B cell (primary cell): ENCODE results near the gene FAM43A. TPM values are rescaled to one million over a fixed set of nuclear protein-coding genes. Genes with fewer than 3 reads are reported as not detected.

Experiments
- ATAC-seq: fragments of 200-7000 bp; cut with Tn5 transposase; one replicate; pipeline ENCODE4 v1.10.0; 2021; ENCODE audit warnings: low read depth, mild to moderate bottlenecking, moderate number of reproducible peaks, moderate library complexity
- CTCF ChIA-PET: fragments of 350-600 bp; sonication (Branson Sonifier 250); formaldehyde crosslinking; loops from one replicate; lab custom pipeline; 2021; ENCODE audit warnings: antibody characterized with exemption, inconsistent platforms; lab: Charles Lee
- POLR2A ChIA-PET: fragments of 350-600 bp; sonication (Branson Sonifier 250); formaldehyde crosslinking; loops from one replicate; lab custom pipeline; 2021; ENCODE audit warnings: antibody characterized with exemption; lab: Charles Lee
- DNase-seq: peaks from one replicate; pipeline ENCODE4 v3.0.0; 2013
- H2AFZ ChIP-seq: 2 replicates; pipeline ENCODE4 v1.6.1; 2012; ENCODE audit warnings: mild to moderate bottlenecking, low read depth, low read length; ENCODE audit not compliant: insufficient read depth, poor library complexity, severe bottlenecking
- H3K27ac ChIP-seq, 2 donors: 1 replicate in 1 of 2; 2 replicates in 1 of 2; pipeline ENCODE4 v1.5.1; 2012 to 2013; ENCODE audit warnings: low read length in 2 of 2, mild to moderate bottlenecking in 2 of 2, moderate library complexity in 1 of 2
- H3K27me3 ChIP-seq, 4 experiments: fragments of 200-600 bp in 1 of 4; sonication (generic) in 1 of 4; replicated peaks in 1 of 4; 1 replicate in 2 of 4; 2 replicates in 2 of 4; pipeline versions ENCODE4 v1.6.1 to v1.7.0; 2013 to 2016; ENCODE audit warnings: low read length in 3 of 4, mild to moderate bottlenecking in 2 of 4, mixed read lengths in 1 of 4, moderate library complexity in 1 of 4; ENCODE audit not compliant: insufficient read depth in 4 of 4, control insufficient read depth in 3 of 4; ENCODE audit errors: control extremely low read depth in 1 of 4
- H3K36me3 ChIP-seq, 2 experiments: replicated peaks in 1 of 2; 1 replicate in 1 of 2; 2 replicates in 1 of 2; pipeline versions ENCODE4 v1.6.1 to v1.7.1; 2013; ENCODE audit warnings: low read length in 1 of 2; ENCODE audit not compliant: insufficient read depth in 2 of 2, control insufficient read depth in 1 of 2; ENCODE audit errors: control extremely low read depth in 1 of 2, extremely low read depth in 1 of 2
- H3K4me1 ChIP-seq, 2 donors: fragments of 200-600 bp in 1 of 2; sonication (generic) in 1 of 2; 1 replicate in 1 of 2; 2 replicates in 1 of 2; pipeline versions ENCODE4 v1.5.1 to v1.6.1; 2013 to 2017; ENCODE audit warnings: low read length in 2 of 2; ENCODE audit not compliant: control insufficient read depth in 2 of 2, insufficient read depth in 2 of 2
- H3K4me2 ChIP-seq: replicated peaks from 2 replicates; pipeline ENCODE3; 2012; ENCODE audit warnings: mild to moderate bottlenecking, low read depth, low read length; ENCODE audit not compliant: poor library complexity, severe bottlenecking
- H3K4me3 ChIP-seq, 5 experiments: fragments of 200-600 bp in 1 of 5; sonication (generic) in 1 of 5; 1 replicate in 3 of 5; 2 replicates in 2 of 5; pipeline versions ENCODE4 v1.5.1 to v1.7.0; 2011 to 2016; ENCODE audit warnings: low read length in 4 of 5, mild to moderate bottlenecking in 4 of 5, low read depth in 2 of 5, control low read depth in 1 of 5, moderate library complexity in 1 of 5; ENCODE audit not compliant: insufficient read depth in 1 of 5; ENCODE audit errors: control extremely low read depth in 1 of 5, extremely low read depth in 1 of 5
- H3K79me2 ChIP-seq: fragments of 200-600 bp; sonication (generic); one replicate; pipeline ENCODE4 v1.6.0; 2016; ENCODE audit warnings: low read length; ENCODE audit not compliant: control insufficient read depth, insufficient read depth
- H3K9ac ChIP-seq: fragments of 200-600 bp; sonication (generic); 2 replicates; pipeline ENCODE4 v1.6.1; 2017; ENCODE audit warnings: mild to moderate bottlenecking, low read length, moderate library complexity
- H3K9me3 ChIP-seq, 3 donors: one replicate each; pipeline versions ENCODE4 v1.6.1 to v1.7.1; 2013; ENCODE audit warnings: low read length in 2 of 3; ENCODE audit not compliant: control insufficient read depth in 2 of 3, insufficient read depth in 1 of 3; ENCODE audit errors: control extremely low read depth in 1 of 3
- H4K20me1 ChIP-seq: 2 replicates; pipeline ENCODE4 v1.6.0; 2012; ENCODE audit warnings: mild to moderate bottlenecking, low read length; ENCODE audit not compliant: insufficient read depth, control insufficient read depth, poor library complexity, severe bottlenecking
- H3K27ac Mint-ChIP-seq: one replicate; pipeline ENCODE4 v1.8.0; 2021; ENCODE audit warnings: mixed read lengths
- H3K27me3 Mint-ChIP-seq: one replicate; pipeline ENCODE4 v1.8.0; 2021; ENCODE audit warnings: mixed read lengths
- H3K4me1 Mint-ChIP-seq: one replicate; pipeline ENCODE4 v1.8.0; 2021; ENCODE audit warnings: mixed read lengths
- H3K4me3 Mint-ChIP-seq: one replicate; pipeline ENCODE4 v1.8.0; 2021; ENCODE audit warnings: mixed read lengths
- H3K9me3 Mint-ChIP-seq: one replicate; pipeline ENCODE4 v1.8.0; 2022; ENCODE audit warnings: mixed read lengths; ENCODE audit not compliant: insufficient read depth
- EZH2 ChIP-seq: IDR thresholded peaks from 2 replicates; pipeline ENCODE4 v1.6.1; 2012; ENCODE audit warnings: borderline replicate concordance, low read depth, mild to moderate bottlenecking, moderate library complexity, low read length; ENCODE audit not compliant: insufficient read depth, poor library complexity, severe bottlenecking
- WGBS: methylation state at CpG from one replicate; pipeline ENCODE4 v1.1.5; 2013; ENCODE audit warnings: missing lambda C conversion rate; ENCODE audit not compliant: insufficient coverage; 5-methylcytosine and 5-hydroxymethylcytosine counted together
- intact Hi-C: fragments of 100-400 bp; cut with micrococcal nuclease; formaldehyde crosslinking; loops from one replicate; pipeline ENCODE4 v1.10.0; 2022
- polyA plus RNA-seq: library from polyadenylated mRNA; depleted of rRNA; stranded (reverse); fragments of >200 nt; gene quantifications from 2 replicates; pipeline ENCODE4 v1.2.3, GENCODE V29; 2012
- total RNA-seq, 2 donors: library from RNA; stranded (reverse); fragments of 120-200 nt in 1 of 2; gene quantifications; 1 replicate in 1 of 2; 2 replicates in 1 of 2; pipeline versions ENCODE4 v1.2.3 to v1.2.4, GENCODE V29; 2013 to 2022
- TF ChIP-seq, protein P1 (sequence below): fragments of 200-600 bp; IDR thresholded peaks from one replicate; pipeline ENCODE4 v1.8.0; 2022; ENCODE audit warnings: antibody characterized with exemption, mild to moderate bottlenecking

Gene FAM43A
- total and polyA plus RNA-seq, 2 donors (not counting 1 experiment from before 2014, with no cell fraction given) = 17.1 to 78.6 TPM

DNA sequence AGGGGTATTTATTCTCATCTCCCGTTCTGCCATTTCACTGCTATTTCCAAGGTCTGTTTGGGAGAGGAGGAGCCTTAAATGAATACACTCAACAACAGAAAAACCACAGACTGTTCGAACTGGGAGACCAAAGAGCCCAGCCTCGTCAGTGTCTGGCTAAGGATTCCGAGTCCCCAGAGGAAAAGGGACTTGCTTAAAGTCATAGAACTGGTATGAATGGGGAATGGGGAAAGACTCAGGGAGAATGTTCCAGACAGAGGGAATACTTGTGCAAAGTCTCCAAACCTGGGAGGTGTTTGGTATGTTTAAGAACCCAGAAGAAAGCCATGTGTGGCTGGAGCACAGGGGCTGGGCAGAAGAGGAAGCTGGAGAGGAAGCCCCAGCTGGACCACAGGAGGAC is 46.9 kb downstream of the FAM43A start:
- H3K27ac Mint-ChIP-seq = no peak overlapping the region
- no peak for ATAC-seq
- Histone ChIP-seq H3K4me3 (no peak overlapping the region), H3K27me3 (no peaks in the 10 kb centered on the region), H3K9ac (no peak overlapping the region), H3K79me2 (no peaks in the 10 kb centered on the region), H3K4me1 (peaks cover 23 to 32% of the 10 kb centered on the region in 2 donors), H3K4me2 (no peak overlapping the region), H3K27ac (no peak overlapping the region), H4K20me1 (peaks cover 5% of the 10 kb centered on the region), H3K9me3 (peaks cover 0 to 31% (median 29%) of the 10 kb centered on the region in 3 donors), H2AFZ (no peak overlapping the region), H3K36me3 (no peaks in the 10 kb centered on the region)
- peaks cover 3% of the 10 kb centered on the region for H3K27me3 Mint-ChIP-seq
- no peak for DNase-seq
- TF ChIP-seq EZH2 = no peak
- TF ChIP-seq, protein P1, sequence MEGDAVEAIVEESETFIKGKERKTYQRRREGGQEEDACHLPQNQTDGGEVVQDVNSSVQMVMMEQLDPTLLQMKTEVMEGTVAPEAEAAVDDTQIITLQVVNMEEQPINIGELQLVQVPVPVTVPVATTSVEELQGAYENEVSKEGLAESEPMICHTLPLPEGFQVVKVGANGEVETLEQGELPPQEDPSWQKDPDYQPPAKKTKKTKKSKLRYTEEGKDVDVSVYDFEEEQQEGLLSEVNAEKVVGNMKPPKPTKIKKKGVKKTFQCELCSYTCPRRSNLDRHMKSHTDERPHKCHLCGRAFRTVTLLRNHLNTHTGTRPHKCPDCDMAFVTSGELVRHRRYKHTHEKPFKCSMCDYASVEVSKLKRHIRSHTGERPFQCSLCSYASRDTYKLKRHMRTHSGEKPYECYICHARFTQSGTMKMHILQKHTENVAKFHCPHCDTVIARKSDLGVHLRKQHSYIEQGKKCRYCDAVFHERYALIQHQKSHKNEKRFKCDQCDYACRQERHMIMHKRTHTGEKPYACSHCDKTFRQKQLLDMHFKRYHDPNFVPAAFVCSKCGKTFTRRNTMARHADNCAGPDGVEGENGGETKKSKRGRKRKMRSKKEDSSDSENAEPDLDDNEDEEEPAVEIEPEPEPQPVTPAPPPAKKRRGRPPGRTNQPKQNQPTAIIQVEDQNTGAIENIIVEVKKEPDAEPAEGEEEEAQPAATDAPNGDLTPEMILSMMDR = no peak
- intact Hi-C loops = no loop called here
- 50% methylated on average over 3 of the region's 4 CpGs for WGBS
- CTCF ChIA-PET = no interaction called here
- H3K4me1 Mint-ChIP-seq = peaks cover 36% of the 10 kb centered on the region
- POLR2A ChIA-PET = no interaction called here
- H3K4me3 Mint-ChIP-seq = no peak overlapping the region
- peaks cover 5% of the 10 kb centered on the region for H3K9me3 Mint-ChIP-seq

DNA sequence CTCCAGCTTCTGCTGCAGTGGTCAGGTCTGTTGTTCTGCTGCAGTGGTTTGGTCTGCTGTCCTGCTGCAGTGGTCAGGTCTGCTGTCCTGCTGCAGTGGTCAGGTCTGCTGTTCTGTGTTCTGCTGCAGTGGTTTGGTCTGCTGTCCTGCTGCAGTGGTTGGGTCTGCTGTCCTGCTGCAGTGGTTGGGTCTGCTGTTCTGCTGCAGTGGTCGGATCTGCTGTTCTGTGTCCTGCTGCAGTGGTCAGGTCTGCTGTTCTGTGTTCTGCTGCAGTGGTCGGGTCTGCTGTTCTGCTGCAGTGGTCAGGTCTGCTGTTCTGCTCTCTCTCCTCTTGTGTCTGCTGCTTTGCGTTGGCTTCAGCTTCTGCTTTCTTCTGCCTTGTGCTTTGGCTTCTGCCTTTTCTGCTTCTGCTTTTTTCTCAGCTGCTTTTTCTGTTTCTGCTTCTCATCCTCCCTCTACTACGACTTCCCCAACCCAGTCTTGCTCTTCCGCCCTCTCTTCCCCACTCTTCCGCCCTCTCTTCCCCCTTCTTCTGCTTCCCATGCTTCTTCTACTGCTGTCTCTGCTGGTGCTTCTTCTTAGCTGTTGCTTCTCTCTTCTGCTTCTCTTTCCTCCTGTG is 50.7 kb downstream of the FAM43A start:
- CTCF ChIA-PET = interaction anchor here (0.8 to 4.4 kb wide), 6 partner anchors 40 to 814 kb away, joined by 3 to 64 read pairs (median 4); no protein-coding TSS in a partner anchor
- ATAC-seq (peak; percentile 59), DNase-seq (peak; percentile 87)
- no peak for TF ChIP-seq EZH2
- TF ChIP-seq, protein P1 = no peak
- no peaks in the 10 kb centered on the region for H3K27me3 Mint-ChIP-seq
- peak overlapping the region; percentile 62 for H3K4me2 ChIP-seq
- peak overlapping the region; percentile 87 to 89 for H3K27ac ChIP-seq
- intact Hi-C loops = loop anchor here (2.0 to 5.0 kb wide), 3 partner anchors 366 to 534 kb away; partner anchors contain the start of gene XXYLT1
- no peaks in the 10 kb centered on the region for H3K36me3 ChIP-seq
- H3K4me1 Mint-ChIP-seq = peaks cover 47% of the 10 kb centered on the region
- H2AFZ ChIP-seq = no peak overlapping the region
- no peak overlapping the region for H3K27ac Mint-ChIP-seq
- peaks cover 5% of the 10 kb centered on the region for H3K9me3 Mint-ChIP-seq
- peak overlapping the region in 1 of 5 experiments; percentile 32 for H3K4me3 ChIP-seq
- POLR2A ChIA-PET = interaction anchor here (0.5 to 3.2 kb wide), 6 partner anchors 33 to 1766 kb away, joined by 3 to 51 read pairs (median 8); partner anchors contain the start of gene FAM43A
- H3K9ac ChIP-seq = peak overlapping the region; percentile 47
- 1% methylated on average over 6 of the region's 6 CpGs for WGBS
- peaks cover 0 to 40% (median 36%) of the 10 kb centered on the region in 3 donors for H3K9me3 ChIP-seq
- no peaks in the 10 kb centered on the region for H3K27me3 ChIP-seq
- H3K4me3 Mint-ChIP-seq = no peak overlapping the region
- peaks cover 29 to 45% of the 10 kb centered on the region in 2 donors for H3K4me1 ChIP-seq
- H4K20me1 ChIP-seq = peaks cover 5% of the 10 kb centered on the region
- no peaks in the 10 kb centered on the region for H3K79me2 ChIP-seq
